ENCODE data around the gene LOXHD1. TPM values are rescaled to one million over a fixed set of nuclear protein-coding genes. Genes with fewer than 3 reads are reported as not detected.

LOXHD1 gene
- total and polyA plus RNA-seq, 10 of the 15 experiments (the other 5 are each of a cell fraction or from before 2014, with no cell fraction given): not detected

GRCh38 chr18:46559296-46559695 lies 97.7 kb downstream of the LOXHD1 start (continued):
- TF ChIP-seq POLR2AphosphoS2 (IDR thresholded peaks at IDR 0.05; ENCODE audit: low read depth, low read length) (no peak), YBX1 (IDR thresholded peaks at IDR 0.05) (no peak)

DNA sequence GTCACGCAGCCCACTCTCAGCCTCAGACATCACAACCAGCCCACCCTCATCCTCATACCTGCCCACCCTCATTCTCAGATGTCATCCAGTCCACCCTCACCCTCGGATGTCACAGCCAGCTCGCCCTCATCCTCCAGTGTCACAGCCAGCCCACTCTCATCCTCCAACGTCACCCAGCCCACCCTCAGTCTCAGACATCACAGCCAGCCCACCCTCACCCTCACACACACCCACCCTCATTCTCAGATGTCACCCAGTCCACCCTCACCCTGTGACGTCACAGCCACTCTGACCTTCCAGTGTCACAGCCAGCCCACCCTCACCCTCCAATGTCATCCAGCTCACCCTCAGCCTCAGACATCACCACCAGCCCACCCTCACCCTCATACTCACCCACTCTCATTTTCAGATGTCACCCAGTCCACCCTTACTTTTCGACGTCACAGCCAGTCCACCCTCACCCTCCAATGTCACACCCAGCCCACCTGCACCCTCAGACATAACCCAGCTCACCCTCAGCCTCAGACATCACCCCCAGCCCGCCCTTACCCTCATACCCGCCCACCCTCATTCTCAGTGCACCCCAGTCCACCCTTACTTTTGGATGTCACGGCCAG lies 100.3 kb downstream of the LOXHD1 start:
- no peak overlapping the region for H3K27ac ChIP-seq (ENCODE audit: control insufficient read depth, insufficient read depth)
- intact Hi-C loops (cut with micrococcal nuclease; ENCODE audit: unreplicated experiment) (no loop called here), in situ Hi-C loops (cut with MboI) (no loop called here)
- no peak overlapping the region for H3K4me2 ChIP-seq (ENCODE audit: control insufficient read depth, insufficient read depth)
- H3K36me3 ChIP-seq (ENCODE audit: control insufficient read depth in 2 of 2, insufficient read depth in 2 of 2, low read length in 1 of 2): no peaks in the 10 kb centered on the region
- SMC1A ChIA-PET (ENCODE audit: uncharacterized antibody, unreplicated experiment): interaction anchor here (1.6 kb wide), 1 partner anchor 101 kb away, joined by 8 read pairs; no protein-coding TSS in a partner anchor
- no peaks in the 10 kb centered on the region for H3K4me1 ChIP-seq (ENCODE audit: control insufficient read depth, insufficient read depth, low read length)
- H3K9me3 ChIP-seq (replicated peaks; ENCODE audit: control insufficient read depth, insufficient read depth, low read length): no peaks in the 10 kb centered on the region
- CTCF ChIA-PET: interaction anchor here (1.0 to 2.9 kb wide), 3 partner anchors 66 to 407 kb away, joined by 3 to 16 read pairs (median 6); partner anchors contain the start of gene LOXHD1
- no peaks in the 10 kb centered on the region for H3K79me2 ChIP-seq (ENCODE audit: control insufficient read depth, insufficient read depth, low read length)
- H3K9ac ChIP-seq (ENCODE audit: control insufficient read depth, insufficient read depth, low read length): no peak overlapping the region
- WGBS (ENCODE audit: insufficient coverage, insufficient replicate concordance, low lambda C conversion rate, missing lambda C conversion rate): 16% methylated on average over 9 of the region's 10 CpGs
- POLR2A ChIA-PET: no interaction called here
- no peak overlapping the region for H3K4me3 ChIP-seq
- no peaks in the 10 kb centered on the region for H4K20me1 ChIP-seq (ENCODE audit: control insufficient read depth, insufficient read depth)
- DNase-seq (ENCODE audit: low read depth, low spot score): no peak
- no peak overlapping the region for H2AFZ ChIP-seq (ENCODE audit: control insufficient read depth, low read depth, low read length)
- RAD21 ChIA-PET (ENCODE audit: unreplicated experiment): no interaction called here
- ATAC-seq: no peak
- FAIRE-seq: no peak
- BruUV-seq (replicated peaks): no TSS peak
- no peaks in the 10 kb centered on the region; a peak in 1 of 4 replicates for H3K27me3 ChIP-seq (replicated peaks in 1 of 2; ENCODE audit: control insufficient read depth in 2 of 2, insufficient read depth in 2 of 2, low read length in 1 of 2)
- no peak for TF ChIP-seq POLR2AphosphoS2 (IDR thresholded peaks at IDR 0.05; ENCODE audit: low read depth, low read length)
- TF ChIP-seq HCFC1 (IDR thresholded peaks at IDR 0.05; ENCODE audit: low read length): no peak
- TF ChIP-seq, protein P1, sequence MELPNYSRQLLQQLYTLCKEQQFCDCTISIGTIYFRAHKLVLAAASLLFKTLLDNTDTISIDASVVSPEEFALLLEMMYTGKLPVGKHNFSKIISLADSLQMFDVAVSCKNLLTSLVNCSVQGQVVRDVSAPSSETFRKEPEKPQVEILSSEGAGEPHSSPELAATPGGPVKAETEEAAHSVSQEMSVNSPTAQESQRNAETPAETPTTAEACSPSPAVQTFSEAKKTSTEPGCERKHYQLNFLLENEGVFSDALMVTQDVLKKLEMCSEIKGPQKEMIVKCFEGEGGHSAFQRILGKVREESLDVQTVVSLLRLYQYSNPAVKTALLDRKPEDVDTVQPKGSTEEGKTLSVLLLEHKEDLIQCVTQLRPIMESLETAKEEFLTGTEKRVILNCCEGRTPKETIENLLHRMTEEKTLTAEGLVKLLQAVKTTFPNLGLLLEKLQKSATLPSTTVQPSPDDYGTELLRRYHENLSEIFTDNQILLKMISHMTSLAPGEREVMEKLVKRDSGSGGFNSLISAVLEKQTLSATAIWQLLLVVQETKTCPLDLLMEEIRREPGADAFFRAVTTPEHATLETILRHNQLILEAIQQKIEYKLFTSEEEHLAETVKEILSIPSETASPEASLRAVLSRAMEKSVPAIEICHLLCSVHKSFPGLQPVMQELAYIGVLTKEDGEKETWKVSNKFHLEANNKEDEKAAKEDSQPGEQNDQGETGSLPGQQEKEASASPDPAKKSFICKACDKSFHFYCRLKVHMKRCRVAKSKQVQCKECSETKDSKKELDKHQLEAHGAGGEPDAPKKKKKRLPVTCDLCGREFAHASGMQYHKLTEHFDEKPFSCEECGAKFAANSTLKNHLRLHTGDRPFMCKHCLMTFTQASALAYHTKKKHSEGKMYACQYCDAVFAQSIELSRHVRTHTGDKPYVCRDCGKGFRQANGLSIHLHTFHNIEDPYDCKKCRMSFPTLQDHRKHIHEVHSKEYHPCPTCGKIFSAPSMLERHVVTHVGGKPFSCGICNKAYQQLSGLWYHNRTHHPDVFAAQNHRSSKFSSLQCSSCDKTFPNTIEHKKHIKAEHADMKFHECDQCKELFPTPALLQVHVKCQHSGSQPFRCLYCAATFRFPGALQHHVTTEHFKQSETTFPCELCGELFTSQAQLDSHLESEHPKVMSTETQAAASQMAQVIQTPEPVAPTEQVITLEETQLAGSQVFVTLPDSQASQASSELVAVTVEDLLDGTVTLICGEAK (IDR thresholded peaks at IDR 0.05; ENCODE audit: borderline replicate concordance): no peak
- no peak for TF ChIP-seq EP300 (IDR thresholded peaks at IDR 0.05; ENCODE audit: borderline replicate concordance in 1 of 2, control insufficient read depth in 1 of 2, low read depth in 2 of 2, low read length in 2 of 2)
- TF ChIP-seq ZNF24 (IDR thresholded peaks at IDR 0.05): no peak
- TF ChIP-seq BCL11A (IDR thresholded peaks at IDR 0.05; ENCODE audit: low read depth, low read length): no peak
- no peak for TF ChIP-seq GABPA (IDR thresholded peaks at IDR 0.05; ENCODE audit: low read depth)
- TF ChIP-seq ZNF274 (IDR thresholded peaks at IDR 0.05; ENCODE audit: insufficient read depth, insufficient read length): no peak
- no peak for TF ChIP-seq SREBF1 (IDR thresholded peaks at IDR 0.05; ENCODE audit: low read length)
- TF ChIP-seq, protein P2, sequence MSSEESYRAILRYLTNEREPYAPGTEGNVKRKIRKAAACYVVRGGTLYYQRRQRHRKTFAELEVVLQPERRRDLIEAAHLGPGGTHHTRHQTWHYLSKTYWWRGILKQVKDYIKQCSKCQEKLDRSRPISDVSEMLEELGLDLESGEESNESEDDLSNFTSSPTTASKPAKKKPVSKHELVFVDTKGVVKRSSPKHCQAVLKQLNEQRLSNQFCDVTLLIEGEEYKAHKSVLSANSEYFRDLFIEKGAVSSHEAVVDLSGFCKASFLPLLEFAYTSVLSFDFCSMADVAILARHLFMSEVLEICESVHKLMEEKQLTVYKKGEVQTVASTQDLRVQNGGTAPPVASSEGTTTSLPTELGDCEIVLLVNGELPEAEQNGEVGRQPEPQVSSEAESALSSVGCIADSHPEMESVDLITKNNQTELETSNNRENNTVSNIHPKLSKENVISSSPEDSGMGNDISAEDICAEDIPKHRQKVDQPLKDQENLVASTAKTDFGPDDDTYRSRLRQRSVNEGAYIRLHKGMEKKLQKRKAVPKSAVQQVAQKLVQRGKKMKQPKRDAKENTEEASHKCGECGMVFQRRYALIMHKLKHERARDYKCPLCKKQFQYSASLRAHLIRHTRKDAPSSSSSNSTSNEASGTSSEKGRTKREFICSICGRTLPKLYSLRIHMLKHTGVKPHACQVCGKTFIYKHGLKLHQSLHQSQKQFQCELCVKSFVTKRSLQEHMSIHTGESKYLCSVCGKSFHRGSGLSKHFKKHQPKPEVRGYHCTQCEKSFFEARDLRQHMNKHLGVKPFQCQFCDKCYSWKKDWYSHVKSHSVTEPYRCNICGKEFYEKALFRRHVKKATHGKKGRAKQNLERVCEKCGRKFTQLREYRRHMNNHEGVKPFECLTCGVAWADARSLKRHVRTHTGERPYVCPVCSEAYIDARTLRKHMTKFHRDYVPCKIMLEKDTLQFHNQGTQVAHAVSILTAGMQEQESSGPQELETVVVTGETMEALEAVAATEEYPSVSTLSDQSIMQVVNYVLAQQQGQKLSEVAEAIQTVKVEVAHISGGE (CRISPR knock-in tag; IDR thresholded peaks at IDR 0.05): no peak
- TF ChIP-seq PML (IDR thresholded peaks at IDR 0.05; ENCODE audit: low read length): no peak
- TF ChIP-seq ZNF622 (IDR thresholded peaks at IDR 0.05): no peak

All from GM12878 (cell line).